ENCODE measurements around the gene ELMO1.

The ELMO1 gene

DNA sequence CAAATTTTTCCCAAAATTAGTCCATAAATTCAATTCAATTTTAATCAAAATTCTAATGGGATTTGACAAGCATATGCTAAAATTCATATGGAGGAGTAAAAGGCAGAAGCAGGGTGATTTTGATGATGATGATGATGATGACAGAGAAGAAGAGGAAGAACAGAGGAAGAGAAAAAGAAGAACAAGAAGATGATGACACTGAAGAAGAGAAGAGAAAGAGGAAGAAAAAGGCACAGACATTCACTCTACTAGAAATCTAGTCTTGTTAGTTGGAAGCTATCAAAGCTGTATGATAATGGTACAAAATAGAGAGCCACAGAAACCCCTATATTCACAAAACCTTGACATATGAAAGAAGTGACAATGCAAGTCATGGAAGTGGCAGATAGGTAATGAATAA is 157.9 kb downstream of the ELMO1 start:
- no peak for DNase-seq

DNA sequence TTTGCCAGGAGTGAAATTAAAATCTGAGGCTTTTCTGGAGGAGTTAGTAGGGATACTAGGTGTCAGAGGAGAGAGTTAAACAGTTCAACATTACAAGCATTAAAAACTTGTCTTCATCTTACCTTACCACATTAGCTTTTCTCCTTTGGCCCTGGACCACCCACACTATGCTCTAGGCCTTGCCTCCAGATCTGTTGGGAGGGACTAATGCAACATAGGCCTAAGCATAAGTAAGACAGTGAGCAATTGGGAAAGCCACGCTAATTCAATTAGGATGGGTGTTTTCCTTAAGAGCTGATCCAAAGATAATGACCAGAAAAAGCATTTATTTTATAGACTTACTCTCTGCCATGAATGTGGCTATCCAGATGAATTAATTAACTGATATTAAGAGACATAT is 158.9 kb downstream of the ELMO1 start:
- no peak for DNase-seq

- DNase-seq, result no peak
These were observed 159.3 kb downstream of the ELMO1 start for GRCh38 chr7:37289367-37289766.

- no peak for DNase-seq
These were observed 161.4 kb downstream of the ELMO1 start for GRCh38 chr7:37287131-37287855.

DNA sequence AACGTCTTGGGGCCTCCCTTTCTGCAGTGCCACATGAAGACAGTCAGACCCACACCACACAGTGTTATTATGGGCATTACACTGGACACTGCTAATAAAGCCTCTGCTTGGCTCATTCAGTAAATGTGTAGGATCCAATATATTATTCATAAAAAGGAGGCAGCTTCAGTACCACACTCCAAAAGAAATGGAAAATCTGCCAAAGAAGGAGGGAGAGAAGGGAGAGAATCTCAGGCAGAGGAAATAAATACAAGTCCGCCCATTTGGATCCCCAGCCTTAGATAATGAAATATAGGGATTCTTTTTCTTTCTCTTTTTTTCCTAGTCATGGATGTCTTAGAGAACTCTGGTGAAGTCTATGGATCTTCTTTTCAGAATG is 162.2 kb downstream of the ELMO1 start:
- DNase-seq, result no peak

DNA sequence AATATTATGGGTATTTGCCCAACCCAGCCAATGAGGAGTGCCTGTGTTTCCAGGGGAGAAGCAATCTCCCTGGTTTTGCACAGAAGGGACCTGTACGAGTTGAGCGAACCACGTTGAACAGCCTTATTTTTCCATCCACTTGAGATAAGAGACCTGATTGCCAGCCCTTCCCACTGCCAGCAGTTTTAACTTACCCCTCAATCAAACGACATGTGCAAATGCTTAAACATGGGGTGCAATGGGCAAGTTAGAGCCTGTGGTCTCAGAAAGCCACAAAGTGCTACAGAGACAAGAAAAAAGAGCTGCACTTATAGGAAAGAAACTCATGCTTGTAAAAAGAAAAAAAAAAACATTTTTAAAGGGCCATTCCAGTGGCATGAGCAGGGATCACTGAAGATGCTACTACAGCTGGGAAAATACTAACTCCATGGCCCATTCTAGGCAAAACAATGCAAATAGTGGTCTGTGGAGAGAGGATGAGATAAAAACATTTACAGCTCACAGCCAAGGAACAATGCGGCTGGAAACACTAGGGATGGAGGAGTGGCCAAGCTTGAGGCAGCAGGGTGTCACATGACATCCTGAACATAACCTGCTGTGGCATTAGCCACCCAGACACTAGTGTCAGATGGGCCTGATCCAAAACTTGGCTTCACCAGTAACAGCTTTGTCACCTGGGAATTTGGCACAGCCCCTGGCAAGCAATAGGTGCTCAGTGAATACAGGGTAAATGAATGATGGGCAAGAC is 162.8 kb downstream of the ELMO1 start:
- DNase-seq, result peak; percentile 19

DNA sequence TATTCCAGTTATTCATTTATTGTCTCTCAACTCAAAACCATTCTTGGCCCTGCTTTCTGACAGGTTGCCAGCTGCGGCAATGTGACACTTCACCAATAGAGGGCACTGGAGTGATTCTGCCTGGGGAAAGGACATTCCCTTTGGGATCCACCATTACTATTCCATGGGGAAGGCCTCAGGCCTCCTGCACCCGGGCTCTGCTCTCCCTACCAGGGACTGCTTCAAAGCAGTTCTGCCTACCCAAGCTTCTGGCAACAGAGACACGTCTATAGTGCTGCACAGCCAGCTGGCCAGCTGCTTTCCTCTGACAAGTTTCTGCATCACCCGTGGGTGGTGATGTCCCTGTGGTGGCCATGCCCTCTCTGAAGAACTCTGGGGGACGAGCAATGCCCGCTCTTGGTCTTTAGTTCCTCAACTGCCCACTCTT is 163.8 kb downstream of the ELMO1 start:
- DNase-seq, result peak; percentile 52

- no peak for DNase-seq
These were observed 164.4 kb downstream of the ELMO1 start for GRCh38 chr7:37284285-37284684.

DNA sequence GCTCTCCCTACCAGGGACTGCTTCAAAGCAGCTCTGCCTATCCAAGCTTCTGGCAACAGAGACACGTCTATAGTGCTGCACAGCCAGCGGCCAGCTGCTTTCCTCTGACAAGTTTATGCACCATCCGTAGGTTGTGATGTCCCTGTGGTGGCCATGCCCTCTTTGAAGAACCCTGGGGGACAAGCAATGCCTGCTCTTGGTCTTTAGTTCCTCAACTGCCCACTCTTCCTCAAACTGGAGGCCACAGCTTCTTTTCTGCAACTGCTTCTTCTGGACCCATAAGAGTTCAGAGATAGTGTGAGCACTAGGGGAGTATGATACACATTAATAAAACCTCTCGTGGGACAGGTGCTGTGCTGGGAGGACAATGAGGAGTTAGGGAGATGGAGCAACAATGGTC is 164.9 kb downstream of the ELMO1 start:
- no peak for DNase-seq

DNA sequence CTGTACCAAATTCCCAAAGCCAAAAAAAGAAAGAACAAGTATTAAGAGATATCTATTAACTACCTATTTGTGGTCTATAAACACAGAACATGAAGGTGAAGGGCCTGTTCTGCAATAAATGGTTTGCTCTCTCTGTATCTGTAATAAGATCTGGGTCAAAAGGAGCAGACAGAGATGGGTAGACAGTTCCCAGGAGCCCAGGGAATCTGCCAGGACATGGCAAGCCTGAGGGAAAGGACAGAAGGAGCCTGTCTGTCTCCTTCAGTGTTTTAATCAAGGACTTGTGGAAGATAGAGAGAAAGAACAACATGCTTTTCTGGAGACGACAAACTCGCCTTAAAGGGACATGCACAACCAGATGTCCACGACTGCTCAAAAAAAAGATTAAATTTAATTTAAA is 165.7 kb downstream of the ELMO1 start:
- no peak for DNase-seq

DNA sequence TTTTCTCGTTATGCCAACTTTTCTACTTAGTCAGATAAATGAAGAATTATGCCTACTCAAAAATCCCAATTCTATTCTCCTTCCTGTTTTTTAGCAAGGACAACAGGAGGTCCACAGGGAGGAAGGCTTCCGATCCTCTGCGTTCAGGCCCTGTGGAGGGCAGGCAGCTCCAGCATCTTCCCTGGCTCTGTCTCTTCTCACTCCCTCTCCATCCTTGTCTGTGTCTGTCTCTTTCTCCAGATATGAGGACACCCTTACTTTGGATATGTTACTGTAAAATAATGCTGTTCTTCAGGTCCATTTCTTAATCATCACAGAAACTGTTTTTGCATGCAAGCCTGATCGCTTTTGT is 166.6 kb downstream of the ELMO1 start:
- no peak for DNase-seq

DNA sequence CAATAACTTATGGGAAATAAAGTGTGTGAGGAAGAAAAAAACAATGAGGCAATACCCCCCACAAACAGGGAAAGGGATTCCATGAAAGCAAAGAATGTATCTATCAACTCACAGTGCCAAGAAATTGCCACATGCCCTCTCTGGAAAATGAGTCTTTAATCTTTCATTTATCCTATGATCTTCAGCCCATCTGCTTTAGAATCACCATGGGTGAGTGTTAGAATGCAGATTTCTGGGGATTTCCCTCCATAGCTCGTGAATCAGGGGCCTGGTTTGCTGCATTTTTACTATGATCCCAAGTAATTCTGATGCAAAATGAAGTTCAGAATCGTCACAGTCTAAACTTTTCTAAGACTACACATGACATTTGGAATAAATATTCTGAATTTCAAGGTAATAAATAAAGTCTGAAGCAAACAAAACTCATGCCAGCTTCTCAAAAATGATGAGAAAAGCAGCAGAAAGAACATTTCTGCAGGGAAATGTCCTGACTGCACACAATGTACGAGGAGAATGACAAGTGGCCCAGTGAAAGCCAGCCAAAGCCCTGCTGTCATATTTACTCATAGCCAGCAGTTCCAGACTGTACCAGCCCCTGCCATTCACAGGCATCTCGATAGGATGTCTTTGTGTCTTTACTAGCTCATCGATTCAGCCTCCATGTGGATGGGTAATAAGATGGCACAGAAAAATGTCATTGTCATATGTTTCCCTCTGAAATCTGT is 167.1 kb downstream of the ELMO1 start:
- no peak for DNase-seq

GRCh38 chr7:37277513-37277912 is 171.2 kb downstream of the ELMO1 start:
- no peak for DNase-seq

DNA sequence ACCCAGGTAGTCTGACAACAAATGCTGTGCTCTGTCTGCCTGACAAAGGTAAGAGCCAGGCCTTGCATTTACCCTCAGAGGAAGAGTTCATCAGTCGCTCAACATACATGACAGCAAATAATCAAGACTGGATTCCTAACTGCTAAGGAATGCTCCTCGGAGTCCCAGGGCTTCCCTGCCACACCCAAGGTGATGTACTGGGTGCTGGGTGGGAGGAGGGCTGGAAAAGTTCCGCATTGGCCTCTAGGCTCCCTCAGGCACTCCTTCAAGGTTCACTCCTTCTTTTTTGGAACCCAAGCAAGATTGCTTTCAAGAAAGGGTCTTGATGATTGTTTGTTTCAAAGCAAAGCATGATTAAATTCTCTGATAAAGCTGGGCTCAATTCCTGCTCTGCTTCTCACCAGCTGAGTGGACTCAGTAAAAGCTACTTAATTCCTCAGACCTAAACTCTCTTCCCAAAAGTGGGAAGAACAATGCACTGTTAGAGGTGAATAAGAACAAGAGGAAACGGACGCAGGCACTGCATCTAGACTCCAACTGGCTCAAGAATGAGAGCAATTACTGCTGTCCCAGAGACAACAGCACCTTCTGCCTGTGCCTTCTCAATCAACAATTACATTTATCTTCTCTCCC is 173.5 kb downstream of the ELMO1 start:
- DNase-seq, result no peak

GRCh38 chr7:37273891-37274290 is 174.8 kb downstream of the ELMO1 start:
- no peak for DNase-seq

DNA sequence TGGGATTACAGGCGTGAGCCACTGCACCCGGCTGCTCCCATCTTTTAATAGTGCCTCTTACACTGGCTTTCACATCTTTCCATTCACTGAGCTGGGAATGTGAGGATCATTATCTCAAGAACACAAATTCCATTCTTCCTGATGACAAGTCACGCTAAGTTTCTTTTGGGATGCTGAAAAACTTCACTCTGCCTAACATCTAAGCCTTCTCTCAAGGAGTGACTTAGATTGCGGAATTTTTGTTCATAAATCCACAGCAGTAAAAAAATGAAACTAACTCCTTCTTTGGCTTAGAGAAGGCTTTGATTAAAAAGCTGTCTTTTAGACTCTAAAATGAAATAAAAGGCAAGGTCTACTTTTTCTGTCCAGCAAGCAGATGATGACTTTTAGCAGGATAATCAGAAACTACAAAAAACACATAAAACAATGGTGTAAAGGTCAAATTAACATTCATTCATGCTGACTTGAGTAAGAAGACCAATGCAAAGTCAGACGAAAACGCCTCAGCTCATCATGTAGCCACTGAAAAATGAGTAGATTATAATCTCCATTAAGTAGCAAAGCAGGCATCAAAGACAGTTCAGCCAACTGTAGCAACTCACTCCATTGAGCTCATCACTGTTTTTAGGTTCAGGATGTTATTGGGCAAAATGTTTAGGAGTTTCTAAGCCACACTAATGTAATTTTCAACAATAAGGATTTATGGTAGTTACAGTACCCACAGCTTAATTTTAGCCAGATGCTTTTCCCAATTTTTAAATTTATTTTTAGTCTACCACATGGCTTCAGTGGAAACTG is 178.8 kb downstream of the ELMO1 start:
- DNase-seq, result no peak

DNA sequence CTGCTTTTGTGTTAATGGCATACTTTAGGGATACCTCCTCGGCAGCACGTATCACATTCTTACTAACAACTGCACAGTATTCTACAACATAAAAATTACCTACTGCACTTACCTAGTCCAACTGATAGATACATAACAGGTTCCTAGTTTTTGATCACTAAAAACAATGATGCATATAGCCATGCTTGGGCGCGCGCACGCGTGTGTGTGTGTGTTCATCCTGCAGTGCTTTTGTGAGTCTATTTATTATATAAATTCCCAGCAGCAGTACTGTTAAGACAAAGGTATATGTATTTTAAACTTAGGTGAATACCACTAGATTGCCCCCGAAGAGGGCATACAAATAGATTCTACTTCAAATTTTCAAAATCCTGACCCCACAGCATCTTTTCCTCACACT is 181.4 kb downstream of the ELMO1 start:
- DNase-seq, result no peak

GRCh38 chr7:37265876-37266275 is 182.8 kb downstream of the ELMO1 start:
- DNase-seq, result no peak

- DNase-seq, result no peak
These were observed 183.7 kb downstream of the ELMO1 start for GRCh38 chr7:37265006-37265405.

DNA sequence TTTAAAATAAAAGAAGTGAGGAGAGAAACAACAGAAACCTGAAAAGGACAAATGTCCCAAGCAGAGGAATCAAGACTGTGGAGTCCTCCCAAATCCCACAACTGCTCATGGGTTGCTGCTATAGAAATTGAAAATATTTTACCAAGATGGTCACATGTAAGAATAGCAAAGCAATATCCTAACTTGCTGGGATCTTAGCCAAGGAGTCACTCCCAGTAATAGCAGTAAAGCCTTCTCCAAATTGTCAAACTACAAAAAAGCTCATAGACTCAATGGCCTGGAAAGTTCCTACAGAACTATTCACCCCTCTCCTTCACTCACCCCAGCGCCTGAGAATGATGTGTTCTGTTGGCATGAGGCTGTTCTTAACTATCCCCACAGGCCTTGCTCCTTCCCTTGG is 186.5 kb downstream of the ELMO1 start:
- DNase-seq, result no peak

GRCh38 chr7:37259319-37259821 is 189.3 kb downstream of the ELMO1 start:
- DNase-seq, result no peak

GRCh38 chr7:37256631-37257030 is 192.0 kb downstream of the ELMO1 start:
- DNase-seq, result no peak
